Stimulated activated CD4-positive, alpha-beta T cell treated with anti-CD3 and anti-CD28 coated beads, Interleukin-4, amount 100 ng/mL, for 1 hour (primary cell): Measurements from ENCODE around the gene SSTR3.

Experiments used
- DNase-seq: peaks from one replicate; pipeline ENCODE4 v3.0.0-alpha.2; 2020

The SSTR3 gene

DNA sequence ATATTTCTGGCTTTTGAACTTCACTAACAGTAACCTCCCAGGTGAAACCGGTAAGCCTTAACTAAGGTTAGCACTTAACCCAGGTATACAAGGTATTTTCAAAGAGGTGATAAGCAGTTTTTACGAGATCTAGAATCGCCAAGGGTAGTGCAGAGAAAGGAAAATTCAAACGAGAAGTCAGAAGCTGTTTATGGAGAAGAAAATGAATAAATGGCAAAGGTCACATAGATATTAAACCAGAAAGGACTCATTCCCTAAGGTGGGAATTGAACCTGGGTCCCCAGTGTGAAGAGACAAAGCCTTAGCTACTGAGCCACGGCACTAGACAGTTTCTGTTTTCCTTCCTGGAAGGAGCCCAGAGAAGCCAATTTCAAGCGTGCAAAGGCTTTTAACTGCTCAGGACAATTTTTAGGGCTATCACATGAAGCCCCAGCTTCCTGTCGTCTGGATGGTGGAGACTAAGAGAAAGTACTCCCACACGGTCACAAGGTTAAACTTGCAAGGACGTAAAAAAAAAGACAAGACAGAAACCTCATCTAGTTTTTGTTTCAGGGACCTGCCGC is 18.6 kb downstream of the SSTR3 start:
- DNase-seq, result no peak

DNA sequence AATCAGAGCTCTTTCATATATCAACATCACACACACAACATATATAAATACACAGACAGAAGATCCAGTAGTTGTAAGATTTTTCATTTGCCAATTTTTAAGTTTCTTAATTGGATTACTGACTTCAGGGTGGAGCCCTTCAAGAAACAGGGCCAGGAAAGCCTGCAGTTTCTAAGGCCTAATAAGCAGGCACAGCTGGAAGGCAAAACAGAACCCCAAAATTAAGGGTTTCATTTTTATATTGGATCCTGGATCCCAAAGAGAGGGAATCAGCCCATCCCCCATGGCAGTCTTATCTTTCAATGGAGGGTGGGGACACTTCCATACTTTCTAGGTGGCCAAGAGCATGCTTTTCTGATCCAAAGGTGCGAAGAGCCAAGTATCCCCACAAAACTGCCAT is 19.5 kb downstream of the SSTR3 start:
- no peak for DNase-seq

DNA sequence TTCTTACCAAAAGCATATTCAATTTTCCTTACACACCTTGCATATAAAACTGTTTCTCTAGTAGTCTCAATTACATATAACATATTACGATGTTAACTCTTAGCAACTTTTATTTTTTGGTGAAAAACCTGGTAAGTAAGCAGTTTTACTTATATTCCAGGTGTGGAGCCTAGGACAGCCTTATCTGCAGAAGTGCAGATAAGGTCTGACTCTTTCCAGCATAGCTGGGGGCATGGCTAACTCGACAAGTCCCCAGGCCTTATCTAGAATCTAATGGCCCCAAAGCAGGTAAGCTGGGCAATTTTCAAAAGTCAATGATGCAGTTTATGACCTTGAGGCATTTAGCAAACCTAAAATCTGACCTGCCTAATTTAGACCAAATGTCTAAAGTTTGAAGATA is 20.1 kb downstream of the SSTR3 start:
- DNase-seq, result no peak

DNA sequence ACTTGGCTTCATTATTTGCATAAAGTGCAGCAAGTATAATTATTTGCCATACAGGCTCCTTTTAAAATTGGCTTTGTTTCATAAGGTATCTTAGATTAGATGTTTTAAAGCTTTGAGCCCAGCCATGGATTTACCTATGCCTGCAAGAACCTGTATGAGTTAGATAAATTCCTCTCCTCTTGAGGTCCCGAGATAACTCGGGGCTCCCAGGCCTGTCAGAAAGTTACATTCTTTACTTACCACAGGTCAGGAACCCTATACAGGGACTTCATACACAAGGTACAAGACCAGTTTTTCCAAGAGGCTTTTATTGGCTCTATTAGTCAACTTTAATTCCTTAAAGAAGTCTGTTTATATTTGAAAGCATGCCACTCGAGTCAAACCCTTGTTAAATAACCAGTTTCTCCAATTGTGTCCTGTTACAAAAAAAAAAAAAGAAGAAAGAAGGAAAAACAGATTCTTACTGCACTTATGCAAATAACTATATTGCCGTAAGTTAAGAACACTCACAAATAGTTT is 22.0 kb downstream of the SSTR3 start:
- no peak for DNase-seq

DNA sequence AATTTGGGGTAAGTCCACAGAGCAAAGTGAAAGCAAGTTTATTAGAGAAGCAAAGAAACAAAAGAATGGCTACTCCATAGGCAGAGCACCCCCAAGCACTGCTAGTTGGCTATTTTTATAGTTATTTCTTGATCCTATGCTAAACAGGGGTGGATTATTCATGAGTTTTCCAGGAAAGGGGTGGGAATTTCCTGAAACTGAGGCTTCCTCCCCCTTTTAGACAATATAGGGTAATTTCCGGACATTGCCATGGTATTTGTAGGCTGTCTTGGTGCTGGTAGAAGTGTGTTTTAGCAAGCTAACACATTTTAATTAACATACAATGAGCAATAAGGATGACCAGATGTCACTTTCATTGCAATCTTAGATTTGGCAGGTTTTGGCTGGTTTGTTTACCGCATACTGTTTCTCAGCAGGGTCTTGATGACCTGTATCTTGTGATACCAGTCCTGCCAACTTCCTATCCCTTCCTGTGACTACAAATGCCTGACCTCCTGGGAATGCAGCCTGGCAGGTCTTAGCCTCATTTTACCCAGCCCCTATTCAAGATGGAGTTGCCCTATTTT is 23.3 kb downstream of the SSTR3 start:
- no peak for DNase-seq

DNA sequence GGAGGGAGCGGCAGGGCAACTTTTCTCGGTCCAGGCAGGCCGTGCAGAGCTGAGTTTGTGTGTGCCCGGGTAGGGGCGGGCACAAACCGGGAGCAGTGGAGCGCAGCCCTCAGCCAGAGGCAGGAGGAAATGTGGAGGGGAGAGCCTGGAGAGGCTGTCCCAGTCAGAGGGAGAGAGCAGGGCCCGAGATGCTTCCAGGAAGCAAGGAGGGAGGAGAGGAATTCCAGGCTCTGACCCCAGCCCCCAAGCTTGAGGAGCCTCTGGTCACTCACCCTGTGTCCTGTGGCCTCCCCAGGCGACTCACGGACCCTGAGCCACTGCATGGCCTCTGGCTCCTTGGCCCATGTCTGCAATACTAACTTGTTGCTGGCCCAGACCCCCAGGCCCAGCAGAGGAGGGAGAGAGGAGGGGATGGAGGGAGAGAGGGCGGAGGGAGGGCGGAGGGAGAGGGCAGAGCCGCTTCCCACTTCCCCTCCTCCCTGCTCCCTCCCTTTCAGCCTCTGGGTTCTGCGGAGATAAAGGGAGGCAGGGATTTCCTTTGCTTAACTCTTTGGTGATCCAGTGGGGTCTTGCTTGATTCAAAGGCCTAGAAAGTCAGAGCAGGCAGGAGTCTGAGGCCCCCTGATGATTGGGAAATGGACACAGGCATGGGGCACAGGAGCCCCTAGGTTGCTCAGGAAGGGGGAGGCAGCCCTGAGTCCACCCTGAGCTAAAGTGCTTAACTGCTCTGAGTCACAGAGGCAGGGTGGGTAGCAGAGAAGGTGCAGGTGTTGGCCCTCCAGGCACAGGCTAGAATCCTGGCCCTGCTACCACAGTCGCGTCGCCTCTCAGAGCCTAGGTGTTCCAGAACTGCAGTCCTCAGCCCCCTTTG is 24.2 kb downstream of the SSTR3 start, which contains the start of gene C1QTNF6:
Gene C1QTNF6, minus strand, starts transcription at position 357 of the 871 bp plus-strand sequence. Its CDS starts 34 bp downstream, at position 323.
- no peak for DNase-seq

DNA sequence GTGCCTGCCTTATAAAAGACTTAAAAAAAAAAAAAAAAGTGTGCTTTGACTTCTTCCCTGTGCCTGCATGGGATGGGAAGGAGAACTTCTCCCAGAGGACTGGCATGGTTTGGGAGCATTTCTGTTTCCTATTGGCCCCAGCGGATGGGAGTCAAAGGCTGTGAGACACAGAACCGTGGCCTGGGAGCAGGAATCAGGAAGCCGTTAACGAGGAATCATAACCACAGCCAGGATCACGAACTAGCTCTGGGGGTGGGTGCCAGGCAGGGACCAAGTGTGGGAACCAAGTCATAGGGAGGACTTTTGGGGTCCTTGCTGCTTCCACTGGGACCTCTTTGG is 24.8 kb downstream of the SSTR3 start:
- no peak for DNase-seq

DNA sequence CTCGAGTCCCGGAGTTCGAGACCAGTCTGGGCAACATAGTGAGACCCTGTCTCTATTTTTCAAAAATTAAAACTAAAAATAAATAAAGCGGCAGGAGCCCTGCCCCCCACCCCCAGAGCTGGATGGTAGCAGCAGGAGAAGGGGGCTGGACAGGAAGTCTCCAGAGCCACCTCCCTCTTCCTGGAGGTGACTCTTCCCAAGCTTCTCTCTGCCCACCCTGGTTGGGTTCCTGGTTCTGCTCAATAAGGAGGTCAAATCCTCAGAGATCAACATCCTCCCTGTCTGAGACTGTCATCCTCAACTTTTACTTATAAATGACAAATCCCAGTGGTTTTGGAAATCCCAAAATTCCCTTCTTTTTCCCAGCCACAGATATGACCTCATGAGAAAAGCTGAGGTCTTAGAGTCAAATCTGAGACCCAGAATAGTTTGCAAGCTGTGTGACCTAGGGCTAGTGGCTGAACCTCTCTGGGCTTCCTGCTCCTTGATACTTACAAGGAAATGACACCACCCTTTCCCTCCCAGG is 25.2 kb downstream of the SSTR3 start:
- DNase-seq, result no peak

DNA sequence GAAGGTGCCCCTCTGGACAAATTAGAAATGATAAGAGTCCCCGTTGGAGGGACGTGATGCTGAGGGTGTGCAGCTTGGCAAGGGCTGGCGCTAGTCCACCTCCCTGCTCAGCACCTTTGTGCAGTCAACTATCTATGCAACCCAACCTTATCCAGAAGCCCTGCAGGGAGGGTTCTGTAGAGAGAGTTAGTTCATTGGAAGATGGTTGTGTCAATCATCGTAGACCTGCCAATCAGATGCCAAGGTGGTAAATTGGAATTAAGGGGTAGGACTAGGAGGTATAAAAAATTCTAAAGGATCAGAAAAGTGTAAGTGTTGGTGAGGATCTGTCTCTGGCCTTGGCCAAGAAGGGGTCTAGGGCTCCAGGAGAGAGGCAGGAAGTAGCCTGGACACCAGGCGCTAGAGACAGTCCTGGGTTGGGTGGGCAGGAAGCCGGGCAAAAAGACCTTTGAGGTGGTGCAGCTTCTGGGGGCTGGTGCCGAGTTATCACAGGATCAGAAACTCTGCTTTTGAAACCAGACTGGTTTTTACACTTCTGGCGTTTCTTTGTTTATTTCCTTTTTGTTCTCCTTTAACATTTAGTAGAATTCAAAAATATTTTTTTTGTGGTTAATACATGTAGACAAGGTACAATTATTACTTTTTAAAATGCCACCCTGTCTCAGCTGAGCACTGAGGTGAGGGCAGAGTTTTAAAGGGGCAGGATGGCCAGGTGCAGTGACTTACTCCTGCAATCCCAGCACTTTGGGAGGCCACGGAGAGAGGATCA is 25.9 kb downstream of the SSTR3 start:
- DNase-seq, result no peak

DNA sequence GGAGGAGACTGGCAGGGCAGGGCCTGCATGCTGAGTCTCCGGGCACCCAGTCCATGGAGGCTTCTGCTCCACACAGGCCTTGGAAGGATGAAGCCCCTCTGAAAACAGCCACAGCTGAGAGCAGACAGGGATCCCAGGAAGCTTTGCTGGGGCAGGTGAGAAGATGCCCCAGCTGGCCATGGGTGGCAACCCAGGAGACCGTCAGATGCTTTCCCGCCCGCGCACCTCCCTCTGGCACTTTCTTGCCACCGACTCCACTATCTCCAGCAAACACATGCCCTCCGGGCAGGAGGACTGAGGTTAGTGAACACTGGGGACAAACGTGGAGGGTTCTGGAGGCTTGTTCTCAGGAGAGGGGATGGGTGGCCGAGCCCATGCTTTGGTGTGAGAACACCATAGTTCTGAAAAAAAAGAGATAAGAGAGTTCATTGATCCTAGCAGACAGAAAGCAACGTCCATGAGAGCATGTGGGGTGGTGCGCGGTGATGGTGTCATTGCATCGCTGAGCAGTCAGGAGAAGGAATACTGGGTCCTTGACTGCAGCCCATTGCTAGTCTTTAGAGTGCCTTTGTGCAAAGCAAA is 26.5 kb downstream of the SSTR3 start:
- no peak for DNase-seq

DNA sequence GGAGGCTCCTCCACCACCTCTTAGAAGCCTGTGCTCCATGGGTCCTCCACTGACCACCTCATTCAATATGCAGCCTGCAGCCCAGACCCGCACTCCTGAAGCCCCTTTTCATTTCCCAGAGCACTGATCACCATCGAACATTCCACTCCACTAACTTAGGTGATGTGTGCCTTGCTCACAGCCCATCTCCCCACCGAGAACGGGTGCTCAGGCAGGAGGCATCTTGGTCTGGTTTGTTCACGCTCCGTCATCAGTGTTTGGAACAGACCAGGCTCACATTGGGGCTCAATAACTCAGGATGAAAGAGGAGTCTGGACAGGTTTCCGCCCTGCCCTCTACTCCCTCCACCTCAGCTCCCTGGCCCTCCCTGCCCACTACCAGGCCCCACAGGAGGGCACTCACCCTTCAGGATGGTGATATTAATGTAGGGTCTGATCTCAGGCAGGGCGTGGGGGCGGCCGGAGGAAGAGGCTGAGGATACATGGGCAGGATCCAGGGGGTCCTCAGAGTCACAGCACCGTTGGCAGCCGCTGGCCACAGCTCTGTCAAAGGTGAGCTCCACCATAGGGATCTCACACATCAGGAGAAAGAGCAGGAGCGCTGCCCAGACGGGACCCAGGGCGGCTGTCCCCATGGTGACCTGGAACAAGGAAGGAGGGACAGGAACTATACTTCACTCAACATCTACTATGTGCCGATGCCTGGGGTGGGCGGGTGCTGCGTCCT is 27.3 kb downstream of the SSTR3 start:
- no peak for DNase-seq

DNA sequence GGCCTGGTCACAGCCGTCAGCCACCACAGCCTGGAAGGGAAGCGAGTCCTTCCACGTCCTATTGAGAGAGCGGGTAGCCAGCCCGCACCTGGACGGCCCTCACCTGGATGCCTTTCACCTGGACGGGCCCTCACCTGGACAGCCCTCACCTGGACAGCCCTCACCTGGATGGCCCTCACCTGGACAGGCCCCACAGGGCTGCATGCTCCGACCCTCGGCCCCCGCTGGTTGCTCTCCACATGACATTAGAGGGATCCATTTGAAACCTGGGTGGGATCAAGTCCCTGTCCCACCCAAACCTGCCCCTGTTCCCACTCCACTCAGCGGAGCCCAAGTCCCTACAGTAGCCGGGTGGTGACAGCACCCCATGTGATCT is 27.9 kb downstream of the SSTR3 start:
- no peak for DNase-seq

DNA sequence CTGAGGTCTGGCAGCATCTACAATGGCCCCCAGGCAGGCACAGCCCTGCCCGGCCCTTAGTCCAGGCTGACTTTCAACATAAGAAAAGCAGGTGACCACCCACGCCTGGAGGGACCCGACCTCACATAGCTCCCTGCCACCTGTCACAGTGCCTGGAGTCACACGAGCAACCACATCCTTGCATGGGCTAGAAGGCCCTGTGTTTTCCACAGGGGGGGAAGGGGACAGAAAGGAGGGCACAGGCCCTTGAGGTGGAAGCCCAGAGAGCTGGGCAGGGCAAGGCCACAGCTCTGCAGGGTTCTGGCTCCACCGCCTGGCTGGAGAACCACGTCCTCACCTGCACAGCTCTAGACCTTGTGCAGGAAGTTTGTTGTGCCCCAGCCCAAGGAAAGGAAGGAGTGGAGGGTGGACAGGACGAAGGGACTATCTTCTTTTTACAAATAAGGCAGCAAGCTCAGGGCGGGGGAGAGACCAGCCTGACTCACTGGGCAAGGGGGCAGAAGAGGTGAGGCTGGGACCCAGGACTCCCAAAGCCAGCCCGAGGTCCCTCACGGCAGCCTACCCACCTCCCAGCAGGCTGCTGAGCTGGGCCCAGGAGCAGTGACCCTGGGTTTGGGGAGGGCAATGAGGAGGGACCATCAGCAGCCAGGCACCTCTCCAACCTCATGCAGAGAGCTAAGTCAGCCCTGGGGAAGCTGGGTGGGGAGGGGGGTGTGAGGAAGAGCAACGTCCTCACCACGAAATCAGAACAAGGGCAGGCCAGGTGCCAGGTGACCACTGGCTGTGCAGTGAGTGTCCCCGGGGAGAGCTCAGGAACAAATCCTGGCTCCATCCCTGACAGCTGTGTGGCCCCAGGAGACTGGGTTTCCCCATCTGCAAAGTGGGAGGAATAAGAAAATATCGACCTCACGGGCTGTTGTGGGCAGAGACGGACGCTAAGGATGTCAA is 28.6 kb downstream of the SSTR3 start:
- no peak for DNase-seq

DNA sequence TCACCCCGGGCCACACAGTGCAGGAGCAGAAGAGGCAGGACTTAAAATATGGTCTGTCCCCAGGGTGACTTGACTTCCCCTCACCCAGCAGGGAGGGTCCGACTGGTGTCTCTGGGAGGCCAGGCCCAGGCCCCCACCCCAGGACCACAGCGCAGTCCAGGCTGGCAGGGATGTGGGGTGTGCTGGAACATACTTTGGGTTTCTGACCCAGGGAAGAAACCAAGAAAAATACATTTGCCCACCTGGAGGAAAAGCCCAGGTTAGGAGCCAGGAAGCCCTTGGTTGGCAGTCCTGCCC is 29.4 kb downstream of the SSTR3 start:
- no peak for DNase-seq

DNA sequence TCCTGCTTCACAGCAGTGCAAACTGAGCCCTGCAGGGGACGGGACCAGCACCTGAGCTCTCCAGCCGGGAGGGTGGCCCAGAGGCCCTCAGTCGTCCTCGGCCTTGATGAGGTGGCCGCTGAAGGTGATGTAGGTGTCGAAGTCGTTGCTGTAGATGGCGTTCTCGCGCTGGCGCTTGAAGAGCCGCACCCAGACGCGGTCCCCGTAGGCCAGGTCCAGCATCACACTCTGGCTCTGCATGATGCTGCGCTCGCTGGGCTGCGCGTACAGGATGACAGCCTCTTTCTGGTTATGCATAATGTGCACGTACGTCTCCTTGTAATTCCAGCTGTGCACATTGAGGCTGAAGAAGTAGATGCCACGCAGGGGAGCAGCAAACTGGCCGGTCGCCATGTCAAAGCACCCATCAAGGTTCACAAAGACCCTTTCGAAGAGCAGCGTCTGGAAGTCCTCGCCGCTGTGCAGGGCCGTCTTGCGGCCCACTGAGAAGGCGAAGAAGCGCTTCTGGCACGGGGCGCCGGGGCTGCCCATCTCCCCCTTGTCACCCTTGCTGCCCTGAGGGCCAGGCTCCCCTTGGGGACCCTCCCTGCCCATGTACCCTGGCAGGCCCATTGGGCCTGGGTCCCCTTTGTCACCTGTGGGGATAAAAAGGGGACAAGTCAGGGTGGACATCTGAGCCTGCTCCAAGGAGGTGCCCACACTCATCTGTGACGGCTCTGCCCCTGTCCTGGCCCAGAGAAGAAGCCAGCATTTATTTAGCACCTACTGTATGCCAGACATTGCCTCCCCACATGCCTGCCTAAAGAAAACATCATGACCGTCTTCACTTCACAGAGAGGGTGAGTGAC is 30.0 kb downstream of the SSTR3 start:
- DNase-seq, result no peak

DNA sequence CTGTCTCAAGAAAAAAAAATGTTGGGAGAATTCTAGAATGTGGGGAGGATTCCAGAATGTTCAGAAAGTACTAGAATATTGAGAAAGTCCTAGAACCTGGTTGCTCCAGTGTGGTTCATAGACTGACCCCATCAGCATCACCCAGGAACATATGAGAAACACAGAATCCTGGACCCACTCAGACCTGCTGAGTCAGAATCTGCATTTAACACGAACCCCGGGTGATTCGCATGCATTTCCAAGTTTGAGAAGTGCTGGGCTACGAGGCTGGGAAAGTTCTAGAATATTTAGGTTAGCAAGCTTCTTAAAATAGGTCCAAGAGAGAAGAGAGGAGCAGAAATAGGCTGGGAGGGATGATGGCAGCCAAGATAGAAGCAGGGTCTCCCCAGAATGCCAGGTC is 30.6 kb downstream of the SSTR3 start:
- no peak for DNase-seq

DNA sequence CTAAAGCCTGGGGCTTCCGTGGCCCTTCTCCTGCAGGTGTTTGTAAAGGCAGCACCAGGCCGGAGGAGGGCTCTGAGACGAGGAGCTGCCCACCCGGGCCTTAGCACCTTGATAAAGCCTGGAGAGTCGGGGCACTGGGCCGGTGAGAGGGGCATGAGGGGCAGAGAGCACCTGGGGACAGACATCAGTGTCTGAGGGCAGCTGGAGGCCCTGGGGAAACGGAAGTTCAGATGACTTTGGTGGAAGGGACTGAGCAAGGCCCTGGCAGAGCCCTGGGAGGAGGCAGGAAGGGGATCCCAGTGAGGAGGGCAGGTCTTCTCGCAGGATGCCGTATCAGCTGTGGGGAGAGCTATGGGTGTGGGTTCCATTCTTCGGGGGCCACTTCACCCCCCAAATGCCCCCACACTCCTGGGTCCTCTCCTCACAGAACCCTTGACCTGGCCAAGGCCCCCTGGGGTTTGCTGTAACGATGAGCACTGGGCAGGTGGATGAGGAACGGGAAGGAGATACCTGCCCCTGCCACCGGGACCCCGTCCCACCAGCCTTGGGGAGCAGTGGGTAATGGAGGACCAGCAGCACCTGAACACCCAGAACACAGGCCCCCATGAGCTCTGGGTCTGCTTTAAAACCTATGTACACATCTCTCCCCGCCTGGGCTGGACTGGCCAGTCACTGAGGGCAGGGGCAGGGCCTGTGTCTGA is 31.6 kb downstream of the SSTR3 start:
- no peak for DNase-seq

DNA sequence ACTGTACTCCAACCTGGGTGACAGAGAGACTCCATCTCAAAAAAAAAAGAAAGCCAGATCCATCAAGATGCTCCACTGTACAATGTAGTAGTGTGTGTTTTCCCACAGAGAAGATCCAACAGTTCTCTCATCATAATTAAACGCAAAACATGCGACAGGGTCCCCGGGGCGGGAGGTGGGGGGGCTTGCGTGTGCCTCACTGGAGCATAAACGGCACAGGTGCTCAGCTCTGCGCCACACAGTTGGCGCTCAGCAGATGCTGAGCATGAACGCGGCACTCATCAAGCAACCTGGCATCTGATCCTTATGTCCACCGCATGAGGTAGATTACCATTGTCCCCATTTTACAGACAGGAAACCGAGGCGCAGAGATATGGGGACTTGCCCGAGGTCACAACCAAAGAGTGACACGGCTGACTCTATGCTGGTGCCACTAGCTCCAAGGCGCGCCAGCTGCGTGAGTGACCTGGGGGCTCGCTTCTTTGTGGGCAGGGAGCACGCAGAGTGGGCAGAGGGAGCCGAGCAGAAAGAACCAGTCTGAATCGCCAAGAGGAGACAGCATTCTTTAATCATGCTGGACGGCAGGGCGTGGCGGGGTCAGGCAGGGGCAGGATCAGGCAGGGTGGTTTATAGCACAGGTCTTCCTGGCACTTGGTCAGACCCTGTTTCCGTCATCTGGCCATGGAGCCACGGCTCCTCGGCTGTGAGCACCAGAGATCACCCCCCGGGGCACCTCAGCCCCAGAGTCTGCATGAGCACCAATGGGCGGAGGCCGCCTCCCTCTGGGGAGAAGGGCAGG is 32.5 kb downstream of the SSTR3 start:
- DNase-seq, result no peak

DNA sequence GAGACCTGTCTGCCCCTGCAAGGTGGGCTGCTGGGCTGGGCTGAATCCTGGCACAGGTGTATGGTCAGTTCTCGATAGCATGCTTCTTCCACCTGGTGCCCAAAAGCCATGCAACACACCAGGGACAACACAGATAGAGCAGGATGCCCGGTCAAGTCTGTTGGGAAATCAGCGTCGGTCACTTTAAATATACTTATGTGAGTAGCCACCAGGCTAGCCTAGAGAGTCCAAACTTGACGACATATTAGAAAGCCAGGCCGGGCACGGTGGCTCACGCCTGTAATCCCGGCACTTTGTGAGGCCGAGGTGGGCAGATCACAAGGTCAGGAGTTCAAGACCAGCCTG is 33.2 kb downstream of the SSTR3 start:
- DNase-seq, result no peak
